HL-60 (cell line): Measurements from ENCODE around the gene NXT1.
A peak's percentile ranks its signal among the peaks of the same experiment; 100 is the strongest.

Experiments
- DNase-seq, 2 experiments: peaks; one replicate each; pipeline ENCODE4 v3.0.0-alpha.2; 2010 to 2020; ENCODE audit warnings: low read depth in 1 of 2, low spot score in 1 of 2
- H3K27ac ChIP-seq: fragments of 250-450 bp; sonication (Bioruptor Pico); replicated peaks from 2 replicates; pipeline ENCODE4 v1.5.1; 2020; ENCODE audit warnings: mild to moderate bottlenecking, moderate library complexity
- H3K27me3 ChIP-seq: fragments of 250-450 bp; sonication (Bioruptor Pico); 2 replicates; pipeline ENCODE4 v1.5.1; 2021; ENCODE audit warnings: mild to moderate bottlenecking, moderate library complexity; ENCODE audit not compliant: insufficient read depth, poor library complexity, severe bottlenecking
- H3K4me3 ChIP-seq: replicated peaks from 2 replicates; pipeline ENCODE4 v1.5.1; 2011; ENCODE audit warnings: mild to moderate bottlenecking, control low read depth, low read length; ENCODE audit not compliant: insufficient read depth
- CTCF ChIP-seq: IDR thresholded peaks from one replicate; pipeline ENCODE4 v1.5.1; 2011; ENCODE audit warnings: low read length, control low read depth, inconsistent platforms; ENCODE audit not compliant: insufficient read depth
- GABPA ChIP-seq: IDR thresholded peaks from 2 replicates; pipeline ENCODE4 v1.6.1; 2012; ENCODE audit warnings: low read depth
- POLR2AphosphoS5 ChIP-seq: IDR thresholded peaks from 2 replicates; pipeline ENCODE4 v1.6.1; 2012; ENCODE audit warnings: low read depth
- REST ChIP-seq: IDR thresholded peaks from 2 replicates; pipeline ENCODE4 v1.6.1; 2012; ENCODE audit warnings: low read depth; ENCODE audit not compliant: insufficient replicate concordance
- SPI1 ChIP-seq: IDR thresholded peaks from 2 replicates; pipeline ENCODE4 v1.6.1; 2012; ENCODE audit warnings: low read depth, mild to moderate bottlenecking, borderline replicate concordance

Gene NXT1

GRCh38 chr20:23360531-23360930, 9.9 kb downstream of the NXT1 start:
- TF ChIP-seq GABPA (no peak), REST (no peak), POLR2AphosphoS5 (no peak), SPI1 (no peak), CTCF (no peak)
- no peak for DNase-seq
- Histone ChIP-seq H3K27me3 (no peaks in the 10 kb centered on the region), H3K4me3 (no peak overlapping the region), H3K27ac (peak overlapping the region; percentile 96)

GRCh38 chr20:23361119-23361475, 10.5 kb downstream of the NXT1 start:
- peak in 1 of 2 experiments; percentile 26 for DNase-seq
- Histone ChIP-seq H3K27ac (peak overlapping the region; percentile 96), H3K27me3 (no peaks in the 10 kb centered on the region), H3K4me3 (peak overlapping the region; percentile 59)
- TF ChIP-seq REST (no peak), GABPA (no peak)

GRCh38 chr20:23361476-23362391, 11.1 kb downstream of the NXT1 start, which contains the start of gene GZF1:
TSS of gene GZF1 (plus strand) at chr20:23362182. CDS start at chr20:23364384, 2,202 bp downstream.
- Histone ChIP-seq H3K4me3 (peak within 1 kb of the TSS; percentile 88), H3K27me3 (no peaks in the 10 kb centered on the region), H3K27ac (peak within 1 kb of the TSS; percentile 96)
- peak; percentile 97 to 99 for DNase-seq
- TF ChIP-seq SPI1 (peak; percentile 24; the same call in 1 of the 2 replicates), GABPA (0 out of 2 replicates have a peak, but pooled peaks have one; percentile 20), CTCF (no peak), POLR2AphosphoS5 (peak; percentile 89), REST (peak; percentile 59)
